ENCODE results near the gene ZBED4. TPM values are rescaled to one million over a fixed set of nuclear protein-coding genes. Genes with fewer than 3 reads are reported as not detected.
"Not testable (repeated sequence)": the region's sequence is repeated elsewhere in the genome, so short reads cannot be mapped to it uniquely, and the experiment has no call there.

ZBED4 gene
- total RNA-seq, 2 donors from 2014 or later = 16.2 to 19.9 TPM

DNA sequence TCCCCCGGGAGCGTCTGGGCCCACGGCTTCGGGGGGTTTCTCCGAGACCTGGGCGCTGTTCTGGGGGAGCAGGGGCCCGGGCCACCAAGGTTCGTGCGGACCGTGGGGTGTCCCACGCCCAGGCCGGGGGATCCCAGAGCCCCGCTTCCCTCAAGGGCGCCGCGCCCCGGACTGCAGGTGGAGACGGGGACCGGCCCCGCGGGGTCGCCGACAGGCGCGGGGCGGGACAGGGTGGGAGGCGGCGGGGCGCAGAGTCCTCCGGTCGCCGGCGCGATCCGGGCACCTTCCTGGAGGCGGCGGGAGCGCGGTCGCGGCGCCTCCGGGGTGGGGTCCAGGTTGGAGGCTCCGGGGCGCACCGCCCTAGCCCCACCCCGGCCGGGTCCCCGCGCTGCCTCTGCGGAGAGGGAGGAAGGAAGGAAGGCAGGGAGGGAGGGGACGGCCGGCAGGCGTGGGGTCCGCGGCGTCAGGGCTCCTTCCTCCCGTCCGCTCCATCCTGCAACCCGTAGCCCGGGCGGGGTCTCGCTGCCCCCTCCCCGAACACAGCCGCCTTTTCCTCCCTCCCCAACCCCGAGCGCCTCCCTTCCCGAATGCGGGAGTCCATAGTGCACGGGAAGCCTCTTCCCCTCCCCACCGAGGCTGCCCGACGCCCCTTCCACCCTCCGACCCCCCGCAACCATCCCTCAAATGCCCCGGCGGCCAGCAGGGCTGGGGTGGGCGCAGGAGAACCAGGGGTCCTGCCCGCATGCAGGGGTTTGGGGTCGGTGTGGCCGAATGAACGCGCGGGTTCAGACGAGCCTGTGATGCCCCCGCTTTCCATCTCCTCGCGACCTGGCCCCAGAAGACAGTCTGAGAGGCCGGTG lies 4.3 kb upstream of the ZBED4 start:
- intact Hi-C loops (cut with DNase I) = no loop called here
- peak; percentile 43 for DNase-seq
- peak overlapping the region; percentile 53 for H3K4me3 ChIP-seq

DNA sequence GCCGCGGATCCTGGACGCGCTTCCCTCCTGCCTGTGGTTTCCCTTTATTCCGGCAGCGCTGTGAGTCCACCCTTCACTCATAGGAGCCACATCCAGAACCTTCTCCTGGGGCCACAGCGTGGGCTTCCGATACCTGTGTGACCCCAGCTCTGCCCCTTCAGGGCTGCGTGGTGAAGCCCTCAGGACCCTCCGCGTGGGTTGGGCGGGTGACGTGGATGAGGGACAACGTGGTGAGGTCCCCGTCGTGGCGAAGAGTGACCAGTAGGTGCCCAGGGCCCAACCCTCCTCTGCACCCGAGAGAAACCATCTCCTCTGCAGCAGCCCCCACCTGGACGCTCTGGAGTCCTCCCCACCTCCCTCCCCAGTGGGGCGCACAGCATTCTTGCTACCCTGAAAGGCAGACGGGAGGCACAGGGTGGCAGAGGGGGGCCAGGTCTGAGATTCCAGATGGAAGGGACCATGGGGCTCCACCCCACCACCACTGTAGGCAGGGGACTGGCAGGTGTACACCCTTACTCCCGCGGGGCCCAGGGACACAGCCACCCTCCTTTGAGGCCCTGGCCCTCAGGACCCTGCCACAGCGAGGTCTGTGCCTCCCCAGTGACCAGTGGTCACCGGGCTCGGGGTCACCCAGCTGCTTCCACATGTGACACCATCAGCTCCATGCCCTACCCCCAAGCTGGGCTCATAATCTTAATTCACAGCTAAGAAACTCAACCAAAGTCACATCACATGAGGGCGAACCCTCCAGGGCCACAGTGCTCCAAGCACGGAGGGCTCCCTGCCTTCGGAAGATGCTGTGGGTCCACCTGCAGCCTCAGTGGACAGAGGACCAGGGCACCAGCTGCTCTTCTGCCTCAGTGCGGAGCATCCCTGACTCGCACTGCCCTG lies 3.4 kb upstream of the ZBED4 start:
- peaks cover 4% of the 10 kb centered on the region for H3K4me1 ChIP-seq
- H3K4me3 ChIP-seq = no peak overlapping the region
- peaks cover 30% of the 10 kb centered on the region for H3K27me3 ChIP-seq
- intact Hi-C loops (cut with DNase I) = no loop called here
- no peak for DNase-seq
- no peaks in the 10 kb centered on the region for H3K36me3 ChIP-seq
- no peak overlapping the region for H3K9ac ChIP-seq (ENCODE audit: low read depth in 2 of 2, low read length in 2 of 2)
- H3K27ac ChIP-seq = no peak overlapping the region
- TF ChIP-seq, protein P1, sequence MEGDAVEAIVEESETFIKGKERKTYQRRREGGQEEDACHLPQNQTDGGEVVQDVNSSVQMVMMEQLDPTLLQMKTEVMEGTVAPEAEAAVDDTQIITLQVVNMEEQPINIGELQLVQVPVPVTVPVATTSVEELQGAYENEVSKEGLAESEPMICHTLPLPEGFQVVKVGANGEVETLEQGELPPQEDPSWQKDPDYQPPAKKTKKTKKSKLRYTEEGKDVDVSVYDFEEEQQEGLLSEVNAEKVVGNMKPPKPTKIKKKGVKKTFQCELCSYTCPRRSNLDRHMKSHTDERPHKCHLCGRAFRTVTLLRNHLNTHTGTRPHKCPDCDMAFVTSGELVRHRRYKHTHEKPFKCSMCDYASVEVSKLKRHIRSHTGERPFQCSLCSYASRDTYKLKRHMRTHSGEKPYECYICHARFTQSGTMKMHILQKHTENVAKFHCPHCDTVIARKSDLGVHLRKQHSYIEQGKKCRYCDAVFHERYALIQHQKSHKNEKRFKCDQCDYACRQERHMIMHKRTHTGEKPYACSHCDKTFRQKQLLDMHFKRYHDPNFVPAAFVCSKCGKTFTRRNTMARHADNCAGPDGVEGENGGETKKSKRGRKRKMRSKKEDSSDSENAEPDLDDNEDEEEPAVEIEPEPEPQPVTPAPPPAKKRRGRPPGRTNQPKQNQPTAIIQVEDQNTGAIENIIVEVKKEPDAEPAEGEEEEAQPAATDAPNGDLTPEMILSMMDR (IDR thresholded peaks at IDR 0.05) = no peak
- no peaks in the 10 kb centered on the region for H3K9me3 ChIP-seq

More for the DNA sequence above, 4.3 kb upstream of the ZBED4 start:
- Histone ChIP-seq H3K36me3 (no peaks in the 10 kb centered on the region), H3K9me3 (no peaks in the 10 kb centered on the region), H3K9ac (ENCODE audit: low read depth in 2 of 2, low read length in 2 of 2) (no peak overlapping the region), H3K27me3 (peaks cover 30% of the 10 kb centered on the region), H3K4me1 (peaks cover 4% of the 10 kb centered on the region), H3K27ac (no peak overlapping the region)
- TF ChIP-seq, protein P1 (IDR thresholded peaks at IDR 0.05) = no peak

DNA sequence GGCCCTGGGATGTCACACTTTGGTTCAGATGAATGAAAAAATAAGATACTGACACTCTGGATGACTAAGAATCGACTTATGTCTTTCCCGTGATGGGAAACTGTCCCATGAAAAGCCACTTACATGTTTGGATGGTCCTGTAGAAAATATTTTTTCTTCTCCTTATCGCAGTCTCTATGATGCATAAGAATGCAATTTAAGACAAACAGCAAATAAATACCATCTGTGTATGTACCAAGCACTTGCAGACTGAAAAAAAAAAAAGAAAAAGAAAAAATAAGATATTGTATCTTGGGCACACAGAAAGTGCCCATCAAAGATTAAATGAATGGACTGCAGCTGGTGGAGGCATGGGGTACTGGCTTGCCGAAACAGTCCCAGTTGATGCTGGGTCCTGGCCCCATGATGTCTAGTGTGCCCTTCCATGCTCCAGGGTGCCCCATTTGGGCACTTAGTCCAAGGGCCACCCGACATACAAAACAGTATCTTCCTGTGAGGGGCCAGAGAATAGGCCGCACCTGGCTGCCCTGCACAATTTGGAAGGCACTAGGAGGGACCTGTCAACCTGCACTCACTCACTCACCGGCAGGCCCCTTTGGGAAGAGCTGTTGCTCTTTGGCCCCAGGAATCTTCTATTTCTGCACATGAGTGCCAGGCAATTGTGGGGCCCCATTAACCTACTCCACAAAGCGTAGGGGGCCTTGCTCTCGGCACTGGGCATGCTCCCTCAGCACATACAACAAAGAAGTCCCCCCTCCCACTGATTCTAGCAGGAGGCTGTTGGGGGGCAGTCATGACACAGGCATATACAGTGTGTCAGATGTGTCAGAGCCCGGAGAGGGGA lies 2.5 kb upstream of the ZBED4 start:
- Histone ChIP-seq H3K4me1 (peaks cover 4% of the 10 kb centered on the region), H3K27me3 (peaks cover 30% of the 10 kb centered on the region), H3K4me3 (no peak overlapping the region), H3K27ac (no peak overlapping the region), H3K36me3 (no peaks in the 10 kb centered on the region), H3K9ac (ENCODE audit: low read depth in 2 of 2, low read length in 2 of 2) (no peak overlapping the region), H3K9me3 (no peaks in the 10 kb centered on the region)
- no peak for DNase-seq
- intact Hi-C loops (cut with DNase I) = no loop called here
- TF ChIP-seq, protein P1 (IDR thresholded peaks at IDR 0.05) = no peak

DNA sequence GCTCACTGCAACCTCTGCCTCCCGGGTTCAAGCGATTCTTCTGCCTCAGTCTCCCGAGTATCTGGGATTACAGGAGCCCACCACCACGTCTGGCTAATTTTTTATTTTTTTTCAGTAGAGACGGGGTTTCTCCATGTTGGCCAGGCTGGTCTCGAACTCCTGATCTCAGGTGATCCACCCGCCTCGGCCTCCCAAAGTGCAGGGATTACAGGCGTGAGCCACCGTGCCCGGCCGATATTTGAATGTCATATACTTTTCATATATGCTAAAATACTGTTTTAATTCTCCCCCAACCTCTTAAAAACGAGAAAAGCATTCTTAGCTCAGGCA lies 1.1 kb upstream of the ZBED4 start:
- H3K4me1 ChIP-seq, H3K9me3 ChIP-seq, H3K36me3 ChIP-seq, DNase-seq: not testable (repeated sequence)
- intact Hi-C loops (cut with DNase I) = loop anchor here (2.0 kb wide), 1 partner anchor 26 kb away; the partner anchor contains the start of gene BRD1
- peaks cover 29% of the 10 kb centered on the region for H3K27me3 ChIP-seq
- H3K27ac ChIP-seq = peak overlapping the region; percentile 99
- H3K4me3 ChIP-seq = peak overlapping the region; percentile 81
- peak overlapping the region; percentile 86 to 94 for H3K9ac ChIP-seq (ENCODE audit: low read depth in 2 of 2, low read length in 2 of 2)

- intact Hi-C loops (cut with DNase I) = loop anchor here (2.0 kb wide), 1 partner anchor 27 kb away; the partner anchor contains the start of gene BRD1
- DNase-seq = peak; percentile 61
- H3K4me1 ChIP-seq = no peaks in the 10 kb centered on the region
- peak overlapping the region; percentile 56 for H3K27ac ChIP-seq
- H3K9me3 ChIP-seq = no peaks in the 10 kb centered on the region
- peaks cover 13% of the 10 kb centered on the region for H3K27me3 ChIP-seq
- peak overlapping the region; percentile 61 for H3K4me3 ChIP-seq
- H3K36me3 ChIP-seq = no peaks in the 10 kb centered on the region
- TF ChIP-seq, protein P1 (IDR thresholded peaks at IDR 0.05) = no peak
- H3K9ac ChIP-seq (ENCODE audit: low read depth in 2 of 2, low read length in 2 of 2) = peak overlapping the region; percentile 86 to 88
Measured at GRCh38 chr22:49853981-49854831, 562 bp downstream of the ZBED4 start.
